Tibial nerve (tissue), 4 donors: Measurements from ENCODE around the gene RUFY2.

Source experiments
- CTCF ChIP-seq, 5 experiments: fragments of 200-600 bp in 3 of 5; fragments of 450-650 bp in 2 of 5; sonication (generic) in 3 of 5; IDR thresholded peaks; one replicate each; pipeline ENCODE4 v1.5.1; 2016 to 2019; ENCODE audit warnings: antibody characterized with exemption in 5 of 5, mild to moderate bottlenecking in 3 of 5, moderate library complexity in 2 of 5
- EP300 ChIP-seq, 2 donors: sonication (generic); formaldehyde crosslinking; IDR thresholded peaks; one replicate each; pipeline ENCODE4 v1.6.1; 2017; ENCODE audit warnings: antibody characterized with exemption in 2 of 2, mild to moderate bottlenecking in 1 of 2
- POLR2A ChIP-seq, 2 donors: fragments of 450-650 bp; IDR thresholded peaks; one replicate each; pipeline ENCODE4 v1.6.1; 2017; ENCODE audit warnings: antibody characterized with exemption in 2 of 2, mild to moderate bottlenecking in 2 of 2, moderate library complexity in 2 of 2

- no peak for TF ChIP-seq CTCF (IDR thresholded peaks at IDR 0.05)
- no peak for TF ChIP-seq POLR2A (IDR thresholded peaks at IDR 0.05)
- no peak for TF ChIP-seq EP300 (IDR thresholded peaks at IDR 0.05)
Observed at GRCh38 chr10:68302871-68303270, 104.2 kb downstream of the RUFY2 start.
